Measurements from ENCODE around the gene SLC38A9.

GRCh38 chr5:55577353-55578060 lies 134.6 kb downstream of the SLC38A9 start:
- TF ChIP-seq CTCF (IDR thresholded peaks at IDR 0.05): no peak
- no peak for TF ChIP-seq POLR2A (IDR thresholded peaks at IDR 0.05)

Data from heart left ventricle (tissue), 13 donors.